Measurements from ENCODE around the gene SCGB2A2.

DNA sequence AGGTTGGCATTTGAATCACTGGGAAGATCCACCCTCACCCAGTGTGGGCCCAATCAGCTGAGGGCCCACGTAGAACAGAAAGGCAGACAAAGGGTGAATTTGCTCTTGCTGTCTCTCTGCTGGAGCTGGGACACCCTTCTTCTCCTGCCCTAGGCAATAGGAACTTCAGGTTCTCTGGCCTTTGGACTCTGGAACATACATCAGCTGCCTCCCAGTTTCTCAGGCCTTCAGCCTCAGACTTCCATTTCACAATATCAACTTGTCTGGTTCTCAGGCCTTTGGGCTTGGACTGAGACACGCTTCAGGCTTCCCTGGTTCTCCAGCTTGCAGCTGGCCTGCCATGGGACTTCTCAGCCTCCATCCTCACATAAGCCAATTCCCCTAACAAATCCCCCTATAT lies 52.6 kb downstream of the SCGB2A2 start:
- TF ChIP-seq POLR2A (IDR thresholded peaks at IDR 0.05): no peak
- TF ChIP-seq, protein P1, sequence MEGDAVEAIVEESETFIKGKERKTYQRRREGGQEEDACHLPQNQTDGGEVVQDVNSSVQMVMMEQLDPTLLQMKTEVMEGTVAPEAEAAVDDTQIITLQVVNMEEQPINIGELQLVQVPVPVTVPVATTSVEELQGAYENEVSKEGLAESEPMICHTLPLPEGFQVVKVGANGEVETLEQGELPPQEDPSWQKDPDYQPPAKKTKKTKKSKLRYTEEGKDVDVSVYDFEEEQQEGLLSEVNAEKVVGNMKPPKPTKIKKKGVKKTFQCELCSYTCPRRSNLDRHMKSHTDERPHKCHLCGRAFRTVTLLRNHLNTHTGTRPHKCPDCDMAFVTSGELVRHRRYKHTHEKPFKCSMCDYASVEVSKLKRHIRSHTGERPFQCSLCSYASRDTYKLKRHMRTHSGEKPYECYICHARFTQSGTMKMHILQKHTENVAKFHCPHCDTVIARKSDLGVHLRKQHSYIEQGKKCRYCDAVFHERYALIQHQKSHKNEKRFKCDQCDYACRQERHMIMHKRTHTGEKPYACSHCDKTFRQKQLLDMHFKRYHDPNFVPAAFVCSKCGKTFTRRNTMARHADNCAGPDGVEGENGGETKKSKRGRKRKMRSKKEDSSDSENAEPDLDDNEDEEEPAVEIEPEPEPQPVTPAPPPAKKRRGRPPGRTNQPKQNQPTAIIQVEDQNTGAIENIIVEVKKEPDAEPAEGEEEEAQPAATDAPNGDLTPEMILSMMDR (IDR thresholded peaks at IDR 0.05 in 8 of 11, conservative IDR thresholded peaks at IDR 0.05 in 3 of 11): no peak

Measured in spleen (tissue), 7 donors.